KMS-11 (cell line): Measurements from ENCODE around the gene MTA1.

Source experiments
- H2AFZ ChIP-seq: fragments of 200-600 bp; sonication (generic); 2 replicates; pipeline ENCODE4 v1.6.1; 2016; ENCODE audit warnings: antibody characterized with exemption, mixed run types, low read depth
- H3K27ac ChIP-seq: fragments of 200-600 bp; sonication (generic); 2 replicates; pipeline ENCODE4 v1.6.1; 2016; ENCODE audit warnings: mild to moderate bottlenecking, mixed run types
- H3K27me3 ChIP-seq: fragments of 200-600 bp; sonication (generic); 2 replicates; pipeline ENCODE4 v1.6.1; 2017; ENCODE audit warnings: mild to moderate bottlenecking, low read depth, mixed run types, moderate library complexity; ENCODE audit not compliant: insufficient read depth
- H3K36me3 ChIP-seq: fragments of 200-600 bp; sonication (generic); 2 replicates; pipeline ENCODE4 v1.6.1; 2017; ENCODE audit warnings: mild to moderate bottlenecking, mixed run types; ENCODE audit not compliant: insufficient read depth
- H3K4me1 ChIP-seq: fragments of 200-600 bp; sonication (generic); 2 replicates; pipeline ENCODE4 v1.6.1; 2016; ENCODE audit warnings: mild to moderate bottlenecking, low read depth, mixed run types; ENCODE audit not compliant: poor library complexity, severe bottlenecking
- H3K4me2 ChIP-seq: fragments of 200-600 bp; sonication (generic); 2 replicates; pipeline ENCODE4 v1.7.0; 2016; ENCODE audit warnings: mild to moderate bottlenecking, mixed run types
- H3K4me3 ChIP-seq: fragments of 200-600 bp; sonication (generic); IDR thresholded peaks from 2 replicates; pipeline ENCODE4 v1.6.1; 2017; ENCODE audit warnings: low read depth, low read length, mixed read lengths; ENCODE audit not compliant: insufficient read depth
- H3K79me2 ChIP-seq: fragments of 200-600 bp; sonication (generic); 2 replicates; pipeline ENCODE4 v1.6.1; 2016; ENCODE audit warnings: low read depth, mixed run types; ENCODE audit not compliant: insufficient read depth
- H3K9ac ChIP-seq: fragments of 200-600 bp; sonication (generic); 2 replicates; pipeline ENCODE4 v1.6.1; 2016; ENCODE audit warnings: mild to moderate bottlenecking, mixed run types
- H4K20me1 ChIP-seq: fragments of 200-600 bp; sonication (generic); 2 replicates; pipeline ENCODE4 v1.6.1; 2016; ENCODE audit warnings: mild to moderate bottlenecking, mixed run types; ENCODE audit not compliant: insufficient read depth
- TF ChIP-seq, protein P1 (sequence below): fragments of 200-600 bp; sonication (generic); conservative IDR thresholded peaks from 2 replicates; pipeline ENCODE4 v1.6.1; 2017; ENCODE audit warnings: low read depth, mild to moderate bottlenecking, antibody characterized with exemption, low read length, moderate library complexity, mixed read lengths

Gene MTA1

DNA sequence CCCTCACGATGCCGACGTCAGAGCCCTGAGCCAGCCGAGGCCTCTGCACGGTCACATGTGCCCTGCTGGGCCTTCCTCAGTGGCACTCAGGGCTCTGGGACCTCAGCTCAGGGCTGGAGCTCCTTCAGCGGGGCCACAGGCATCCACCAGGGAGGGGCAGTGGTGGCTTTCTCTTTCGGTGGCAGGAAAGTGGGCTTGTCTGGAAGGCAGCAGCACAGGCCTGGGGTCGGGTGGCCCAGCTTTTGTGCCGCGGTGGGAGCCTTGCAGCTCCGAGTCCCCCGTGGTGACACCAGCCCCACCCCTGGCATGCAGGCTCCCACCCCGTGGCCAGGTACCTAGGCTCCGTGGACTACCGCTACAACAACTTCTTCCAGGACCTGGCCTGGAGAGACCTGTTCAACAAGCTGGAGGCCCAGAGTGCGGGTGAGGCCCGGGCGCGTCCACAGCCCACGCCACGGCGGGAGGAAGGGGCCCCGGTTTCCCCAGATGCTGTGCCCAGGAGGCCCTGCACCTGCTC lies 35.5 kb upstream of the MTA1 start:
- TF ChIP-seq, protein P1, sequence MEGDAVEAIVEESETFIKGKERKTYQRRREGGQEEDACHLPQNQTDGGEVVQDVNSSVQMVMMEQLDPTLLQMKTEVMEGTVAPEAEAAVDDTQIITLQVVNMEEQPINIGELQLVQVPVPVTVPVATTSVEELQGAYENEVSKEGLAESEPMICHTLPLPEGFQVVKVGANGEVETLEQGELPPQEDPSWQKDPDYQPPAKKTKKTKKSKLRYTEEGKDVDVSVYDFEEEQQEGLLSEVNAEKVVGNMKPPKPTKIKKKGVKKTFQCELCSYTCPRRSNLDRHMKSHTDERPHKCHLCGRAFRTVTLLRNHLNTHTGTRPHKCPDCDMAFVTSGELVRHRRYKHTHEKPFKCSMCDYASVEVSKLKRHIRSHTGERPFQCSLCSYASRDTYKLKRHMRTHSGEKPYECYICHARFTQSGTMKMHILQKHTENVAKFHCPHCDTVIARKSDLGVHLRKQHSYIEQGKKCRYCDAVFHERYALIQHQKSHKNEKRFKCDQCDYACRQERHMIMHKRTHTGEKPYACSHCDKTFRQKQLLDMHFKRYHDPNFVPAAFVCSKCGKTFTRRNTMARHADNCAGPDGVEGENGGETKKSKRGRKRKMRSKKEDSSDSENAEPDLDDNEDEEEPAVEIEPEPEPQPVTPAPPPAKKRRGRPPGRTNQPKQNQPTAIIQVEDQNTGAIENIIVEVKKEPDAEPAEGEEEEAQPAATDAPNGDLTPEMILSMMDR: no peak
- H3K27me3 ChIP-seq: no peaks in the 10 kb centered on the region
- no peaks in the 10 kb centered on the region for H4K20me1 ChIP-seq
- no peak overlapping the region for H3K27ac ChIP-seq
- no peaks in the 10 kb centered on the region for H3K4me1 ChIP-seq
- no peak overlapping the region for H3K4me3 ChIP-seq
- no peak overlapping the region for H2AFZ ChIP-seq
- H3K79me2 ChIP-seq: no peaks in the 10 kb centered on the region
- H3K9ac ChIP-seq: no peak overlapping the region
- no peaks in the 10 kb centered on the region for H3K36me3 ChIP-seq
- no peak overlapping the region for H3K4me2 ChIP-seq

DNA sequence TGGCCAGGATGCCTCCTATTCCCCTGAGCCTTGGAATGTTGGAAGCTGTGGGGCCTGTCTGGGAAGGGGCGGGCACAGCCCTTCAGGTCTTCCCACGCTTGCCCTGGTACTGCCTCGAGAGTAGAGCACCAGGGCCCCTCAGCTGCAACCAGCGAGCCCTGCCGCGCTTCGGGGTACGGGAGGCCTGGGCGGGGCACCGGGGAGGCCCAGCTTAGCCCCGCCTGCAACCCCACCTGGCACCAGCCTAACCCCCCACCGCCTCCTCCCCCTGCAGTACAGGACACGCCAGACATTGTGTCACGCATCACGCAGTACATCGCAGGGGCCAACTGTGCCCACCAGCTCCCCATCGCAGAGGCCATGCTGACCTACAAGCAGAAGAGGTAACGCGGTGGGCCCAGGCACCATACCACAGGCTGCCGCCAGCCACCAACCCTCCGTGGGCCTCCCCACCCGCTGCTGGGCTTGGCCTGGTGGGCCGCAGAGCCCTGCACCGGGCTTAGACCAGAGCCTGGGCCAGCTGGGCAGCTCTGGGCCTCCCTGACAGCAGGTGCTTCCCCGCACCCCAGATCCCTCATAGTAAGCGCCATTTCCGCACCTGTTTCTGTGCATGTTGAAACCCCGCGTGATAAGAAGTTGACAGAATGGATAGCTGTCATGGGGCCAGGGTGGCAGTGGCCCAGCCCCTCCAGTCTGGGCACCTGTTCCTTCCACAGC lies 34.9 kb upstream of the MTA1 start:
- H3K4me3 ChIP-seq: no peak overlapping the region
- H3K9ac ChIP-seq: no peak overlapping the region
- no peak overlapping the region for H3K4me2 ChIP-seq
- TF ChIP-seq, protein P1: no peak
- no peaks in the 10 kb centered on the region for H3K27me3 ChIP-seq
- H3K4me1 ChIP-seq: no peaks in the 10 kb centered on the region
- no peaks in the 10 kb centered on the region for H3K36me3 ChIP-seq
- H3K79me2 ChIP-seq: no peaks in the 10 kb centered on the region
- H4K20me1 ChIP-seq: no peaks in the 10 kb centered on the region
- no peak overlapping the region for H3K27ac ChIP-seq
- no peak overlapping the region for H2AFZ ChIP-seq

- Histone ChIP-seq H3K36me3 (no peaks in the 10 kb centered on the region), H3K4me3 (no peak overlapping the region), H3K79me2 (no peaks in the 10 kb centered on the region), H3K27ac (no peak overlapping the region), H3K4me1 (no peaks in the 10 kb centered on the region), H3K9ac (no peak overlapping the region), H2AFZ (no peak overlapping the region), H4K20me1 (no peaks in the 10 kb centered on the region), H3K27me3 (no peaks in the 10 kb centered on the region), H3K4me2 (no peak overlapping the region)
- TF ChIP-seq, protein P1: no peak
These were observed 34.3 kb upstream of the MTA1 start for GRCh38 chr14:105385322-105385637.

DNA sequence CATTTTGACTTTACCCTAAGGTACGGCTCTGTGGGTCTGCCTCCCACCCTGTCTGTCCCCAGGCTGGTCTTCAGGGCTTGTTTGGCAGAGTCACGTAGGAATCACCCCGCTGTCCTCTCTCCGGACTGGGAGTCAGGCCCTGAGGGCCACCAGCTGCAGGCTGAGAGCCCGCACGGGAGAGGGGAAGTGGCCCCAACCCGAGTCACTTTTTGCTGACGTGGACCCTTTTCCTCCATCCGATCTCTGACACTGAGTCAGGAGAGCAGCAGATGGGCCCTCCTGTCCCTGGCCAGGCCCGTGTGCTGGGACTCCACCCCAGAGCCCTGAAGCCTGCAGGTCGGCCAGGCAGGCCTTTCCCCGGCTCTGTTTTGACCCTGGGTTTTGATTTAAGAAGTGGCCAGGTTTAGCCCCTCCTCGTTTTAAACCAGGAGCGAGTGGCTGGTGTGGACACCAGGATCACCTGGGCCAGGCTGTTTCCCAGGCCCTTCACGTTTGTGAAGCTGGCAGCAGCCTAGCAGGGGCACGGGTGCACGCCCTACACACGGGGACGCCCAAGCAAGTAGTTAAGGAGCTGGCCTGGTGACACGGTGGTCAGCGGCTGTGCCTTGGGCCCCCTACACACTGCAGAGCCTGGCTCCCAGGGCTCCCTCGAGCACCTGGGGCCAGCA lies 33.8 kb upstream of the MTA1 start:
- Histone ChIP-seq H3K36me3 (no peaks in the 10 kb centered on the region), H3K27me3 (no peaks in the 10 kb centered on the region), H4K20me1 (no peaks in the 10 kb centered on the region), H2AFZ (no peak overlapping the region), H3K79me2 (no peaks in the 10 kb centered on the region), H3K9ac (no peak overlapping the region), H3K27ac (no peak overlapping the region), H3K4me3 (no peak overlapping the region), H3K4me2 (no peak overlapping the region), H3K4me1 (no peaks in the 10 kb centered on the region)
- TF ChIP-seq, protein P1: no peak
